T-helper 1 cell treated with Interleukin-12 subunit alpha and Interleukin-12 subunit beta and Interleukin-4 antibody, amounts not matched to agents 30 μg/mL and 1 μg/mL, for 36 hours (primary cell): Measurements from ENCODE around the gene DDX47.
"Not testable (repeated sequence)": the region's sequence is repeated elsewhere in the genome, so short reads cannot be mapped to it uniquely, and the experiment has no call there.

Experiments
- H3K27ac Mint-ChIP-seq: one replicate; pipeline ENCODE4 v1.8.0; 2021; ENCODE audit warnings: mild to moderate bottlenecking, mixed read lengths
- H3K27me3 Mint-ChIP-seq: one replicate; pipeline ENCODE4 v1.8.0; 2021; ENCODE audit warnings: low read depth, mixed read lengths
- H3K36me3 Mint-ChIP-seq: one replicate; pipeline ENCODE4 v1.8.0; 2021; ENCODE audit warnings: low read depth, mixed read lengths
- H3K4me1 Mint-ChIP-seq: one replicate; pipeline ENCODE4 v1.8.0; 2021; ENCODE audit warnings: low read depth, mixed read lengths
- H3K4me3 Mint-ChIP-seq: one replicate; pipeline ENCODE4 v1.8.0; 2021; ENCODE audit warnings: mild to moderate bottlenecking, moderate library complexity, mixed read lengths
- H3K9me3 Mint-ChIP-seq: one replicate; pipeline ENCODE4 v1.8.0; 2021; ENCODE audit warnings: mixed read lengths

Gene DDX47

GRCh38 chr12:12804432-12804886 is 8.7 kb upstream of the DDX47 start:
- Mint-ChIP-seq H3K9me3 (no peaks in the 10 kb centered on the region), H3K27ac (peak overlapping the region; percentile 9), H3K4me1 (peaks cover 49% of the 10 kb centered on the region), H3K27me3 (no peaks in the 10 kb centered on the region), H3K4me3 (no peak overlapping the region), H3K36me3 (peaks cover 9% of the 10 kb centered on the region)

DNA sequence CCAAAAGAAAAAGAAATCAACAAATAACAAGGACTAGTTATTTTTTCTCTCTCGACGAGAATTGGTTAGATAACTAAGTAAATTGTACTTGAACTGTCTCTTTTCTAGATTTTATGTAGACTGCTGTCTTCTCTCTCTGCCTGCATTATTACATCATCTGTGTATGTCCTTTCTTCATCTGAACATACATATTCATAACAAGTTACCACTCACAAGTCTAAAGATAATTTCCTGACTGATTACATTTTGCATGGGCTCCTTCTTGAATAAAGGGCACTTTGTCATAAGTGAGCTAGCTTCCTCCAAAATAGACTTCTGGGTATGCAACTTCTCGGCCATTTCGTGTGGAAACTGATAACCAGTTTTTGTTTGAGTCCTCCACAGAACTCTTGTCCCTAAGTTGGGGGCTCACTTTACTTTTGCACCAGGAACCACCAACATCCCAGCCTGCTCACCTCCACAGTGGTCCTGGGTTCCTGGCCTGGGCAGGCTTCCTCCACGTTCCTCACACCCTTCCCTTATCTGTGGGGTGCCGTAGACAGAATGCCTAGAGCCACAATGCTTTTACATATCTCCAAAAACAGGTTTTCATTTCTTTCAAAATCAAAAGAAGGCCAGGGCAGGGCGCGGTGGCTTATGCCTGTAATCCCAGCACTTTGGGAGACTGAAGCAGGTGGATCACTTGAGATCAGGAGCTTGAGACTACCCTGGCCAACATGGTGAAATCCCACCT is 6.2 kb upstream of the DDX47 start:
- H3K4me3 Mint-ChIP-seq: no peak overlapping the region
- H3K4me1 Mint-ChIP-seq: peaks cover 54% of the 10 kb centered on the region
- peak overlapping the region; percentile 74 for H3K27ac Mint-ChIP-seq
- no peaks in the 10 kb centered on the region for H3K27me3 Mint-ChIP-seq
- no peaks in the 10 kb centered on the region for H3K9me3 Mint-ChIP-seq
- peaks cover 4% of the 10 kb centered on the region for H3K36me3 Mint-ChIP-seq

DNA sequence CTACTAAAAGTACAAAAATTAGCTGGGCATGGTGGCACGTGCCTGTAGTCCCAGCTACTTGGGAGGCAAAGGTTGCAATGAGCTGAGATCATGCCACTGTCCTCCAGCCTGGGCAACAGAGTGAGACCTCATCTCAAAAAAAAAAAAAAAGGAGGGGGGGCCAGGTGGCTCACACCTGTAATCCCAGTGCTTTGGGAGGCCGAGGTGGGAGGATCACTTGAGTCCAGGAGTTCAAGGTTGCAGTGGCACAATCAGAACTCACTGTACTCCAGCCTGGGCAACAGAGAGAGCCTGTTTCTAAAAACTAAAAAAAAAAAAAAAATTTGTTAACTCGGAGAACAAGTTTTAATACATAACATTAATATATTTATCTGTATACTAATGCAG is 5.6 kb upstream of the DDX47 start:
- Mint-ChIP-seq H3K27ac (peak overlapping the region; percentile 74), H3K4me1 (peaks cover 50% of the 10 kb centered on the region)
- not testable (repeated sequence) for H3K9me3 Mint-ChIP-seq, H3K36me3 Mint-ChIP-seq, H3K4me3 Mint-ChIP-seq, H3K27me3 Mint-ChIP-seq

- no peaks in the 10 kb centered on the region for H3K9me3 Mint-ChIP-seq
- peak overlapping the region; percentile 99 for H3K27ac Mint-ChIP-seq
- peaks cover 5% of the 10 kb centered on the region for H3K36me3 Mint-ChIP-seq
- H3K27me3 Mint-ChIP-seq: no peaks in the 10 kb centered on the region
- peaks cover 52% of the 10 kb centered on the region for H3K4me1 Mint-ChIP-seq
- H3K4me3 Mint-ChIP-seq: peak overlapping the region; percentile 75
These were observed 5.0 kb upstream of the DDX47 start for GRCh38 chr12:12807970-12808702.

DNA sequence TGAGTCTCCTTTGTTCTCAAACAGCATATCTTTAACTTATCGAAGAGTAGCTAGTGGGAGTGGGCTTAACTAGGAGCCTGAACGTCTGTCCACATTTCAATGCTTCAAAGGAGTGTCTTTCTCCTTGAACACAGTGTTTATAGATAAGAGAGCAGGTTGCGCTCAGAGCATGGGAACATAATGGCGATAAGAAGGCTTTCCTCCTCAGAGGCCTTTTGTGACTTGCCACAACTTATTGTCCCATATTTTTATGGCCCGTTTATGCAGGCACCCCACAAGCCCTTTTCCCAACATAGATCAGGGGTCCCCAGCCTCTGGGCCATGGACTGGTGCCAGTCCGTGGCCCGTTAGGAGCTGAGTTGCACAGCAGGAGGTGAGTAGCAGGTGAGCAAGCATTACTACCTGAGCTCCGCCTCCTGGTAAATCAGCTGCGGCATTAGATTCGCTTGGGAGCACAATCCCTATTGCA is 2.6 kb upstream of the DDX47 start:
- no peak overlapping the region for H3K4me3 Mint-ChIP-seq
- H3K4me1 Mint-ChIP-seq: peaks cover 55% of the 10 kb centered on the region
- H3K27ac Mint-ChIP-seq: no peak overlapping the region

GRCh38 chr12:12811343-12811742 is 1.8 kb upstream of the DDX47 start:
- Mint-ChIP-seq H3K27me3 (no peaks in the 10 kb centered on the region), H3K27ac (no peak overlapping the region)

More for the DNA sequence above, 2.6 kb upstream of the DDX47 start:
- H3K9me3 Mint-ChIP-seq: no peaks in the 10 kb centered on the region
- no peaks in the 10 kb centered on the region for H3K27me3 Mint-ChIP-seq
- peaks cover 21% of the 10 kb centered on the region for H3K36me3 Mint-ChIP-seq

GRCh38 chr12:12812174-12812573 is 972 bp upstream of the DDX47 start:
- peaks cover 29% of the 10 kb centered on the region for H3K36me3 Mint-ChIP-seq
- H3K4me1 Mint-ChIP-seq: peaks cover 59% of the 10 kb centered on the region
- H3K27ac Mint-ChIP-seq: no peak overlapping the region
- H3K27me3 Mint-ChIP-seq: no peaks in the 10 kb centered on the region
- H3K9me3 Mint-ChIP-seq: no peaks in the 10 kb centered on the region
- no peak overlapping the region for H3K4me3 Mint-ChIP-seq

More at GRCh38 chr12:12811343-12811742, 1.8 kb upstream of the DDX47 start:
- Mint-ChIP-seq H3K4me1 (peaks cover 59% of the 10 kb centered on the region), H3K36me3 (peaks cover 28% of the 10 kb centered on the region), H3K4me3 (no peak overlapping the region), H3K9me3 (no peaks in the 10 kb centered on the region)

DNA sequence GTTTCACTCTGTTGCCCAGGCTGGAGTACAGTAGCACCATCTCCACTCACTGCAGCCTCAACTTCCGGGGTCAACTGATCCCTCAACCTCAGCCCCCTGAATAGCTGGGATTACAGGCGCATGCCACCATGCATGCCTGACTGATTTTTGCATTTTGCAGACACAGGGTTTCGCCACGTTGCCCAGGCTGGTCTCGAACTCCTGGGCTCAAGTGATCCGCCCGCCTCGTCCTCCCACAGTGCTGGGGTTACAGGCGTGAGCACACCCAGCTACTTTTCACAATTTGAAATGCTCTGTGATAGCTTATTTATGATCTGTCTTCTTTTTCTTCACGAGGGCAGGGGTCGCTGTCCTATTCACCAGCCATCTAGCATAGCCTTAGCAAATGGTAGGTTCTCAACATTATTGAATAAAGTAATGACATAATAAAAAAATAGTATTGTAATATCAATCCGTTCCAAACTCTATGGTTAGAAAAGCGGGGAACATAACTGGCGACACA is 477 bp upstream of the DDX47 start:
- Mint-ChIP-seq H3K4me3 (peak overlapping the region; percentile 92), H3K36me3 (peaks cover 29% of the 10 kb centered on the region), H3K9me3 (no peaks in the 10 kb centered on the region), H3K27me3 (no peaks in the 10 kb centered on the region), H3K4me1 (peaks cover 58% of the 10 kb centered on the region), H3K27ac (peak overlapping the region; percentile 92)

- Mint-ChIP-seq H3K36me3 (peaks cover 42% of the 10 kb centered on the region), H3K27ac (no peak overlapping the region), H3K4me3 (no peak overlapping the region), H3K9me3 (no peaks in the 10 kb centered on the region), H3K4me1 (peaks cover 44% of the 10 kb centered on the region), H3K27me3 (no peaks in the 10 kb centered on the region)
These were observed 4.5 kb downstream of the DDX47 start for GRCh38 chr12:12817616-12818015.

- H3K9me3 Mint-ChIP-seq: no peaks in the 10 kb centered on the region
- H3K27ac Mint-ChIP-seq: no peak overlapping the region
- H3K4me1 Mint-ChIP-seq: peaks cover 36% of the 10 kb centered on the region
- no peak overlapping the region for H3K4me3 Mint-ChIP-seq
- H3K27me3 Mint-ChIP-seq: no peaks in the 10 kb centered on the region
- peaks cover 44% of the 10 kb centered on the region for H3K36me3 Mint-ChIP-seq
These were observed 5.6 kb downstream of the DDX47 start for GRCh38 chr12:12818701-12819100.

DNA sequence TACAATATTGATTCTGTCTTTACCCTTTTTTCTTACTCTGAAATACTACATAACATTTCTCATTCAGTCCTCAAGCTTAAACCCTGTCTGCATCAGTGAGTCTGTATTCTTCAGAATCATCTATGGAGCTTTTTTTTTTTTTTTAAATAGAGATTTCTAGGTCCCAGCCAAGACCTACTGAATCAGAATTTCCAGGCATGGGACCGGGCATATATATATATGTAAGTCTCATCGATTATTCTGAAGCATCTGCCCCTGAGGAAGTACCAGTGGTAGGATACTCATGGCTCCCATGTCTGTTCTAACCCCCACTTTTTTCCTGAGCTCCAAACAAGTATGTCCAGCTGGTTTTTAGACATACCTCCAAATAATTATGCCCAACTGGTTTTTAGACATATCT is 6.1 kb downstream of the DDX47 start:
- H3K27me3 Mint-ChIP-seq: no peaks in the 10 kb centered on the region
- H3K36me3 Mint-ChIP-seq: peaks cover 44% of the 10 kb centered on the region
- H3K27ac Mint-ChIP-seq: no peak overlapping the region
- peaks cover 32% of the 10 kb centered on the region for H3K4me1 Mint-ChIP-seq
- H3K9me3 Mint-ChIP-seq: no peaks in the 10 kb centered on the region
- H3K4me3 Mint-ChIP-seq: no peak overlapping the region

DNA sequence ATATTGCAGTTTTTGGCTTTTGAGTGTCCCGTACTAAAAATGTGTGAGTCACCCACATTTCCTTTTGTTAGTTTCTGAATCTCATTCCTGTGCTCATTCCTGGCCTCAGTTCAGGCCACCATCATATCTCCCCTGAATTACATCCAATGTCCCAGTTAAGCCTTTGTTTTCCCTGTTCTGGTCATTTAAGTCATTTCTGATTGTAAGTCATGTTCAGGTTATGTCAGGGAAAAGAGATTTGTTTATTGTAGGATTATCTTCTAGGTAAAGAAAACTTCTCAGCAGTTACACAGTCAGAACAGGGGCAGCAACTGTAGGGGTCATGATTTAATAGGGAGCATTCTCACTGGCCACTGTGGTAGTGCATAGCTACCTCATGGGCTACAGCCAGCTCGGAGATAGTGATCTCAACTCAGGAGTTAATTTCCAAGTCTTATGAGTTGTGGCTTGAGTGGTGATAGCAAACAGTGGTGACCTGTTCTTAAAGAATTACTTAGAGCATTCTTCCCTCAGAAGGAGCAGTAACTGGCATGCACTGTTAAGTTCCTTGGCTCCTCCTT is 6.7 kb downstream of the DDX47 start:
- H3K36me3 Mint-ChIP-seq: peaks cover 43% of the 10 kb centered on the region
- no peaks in the 10 kb centered on the region for H3K9me3 Mint-ChIP-seq
- no peaks in the 10 kb centered on the region for H3K27me3 Mint-ChIP-seq
- H3K4me3 Mint-ChIP-seq: no peak overlapping the region
- peaks cover 27% of the 10 kb centered on the region for H3K4me1 Mint-ChIP-seq
- H3K27ac Mint-ChIP-seq: no peak overlapping the region

DNA sequence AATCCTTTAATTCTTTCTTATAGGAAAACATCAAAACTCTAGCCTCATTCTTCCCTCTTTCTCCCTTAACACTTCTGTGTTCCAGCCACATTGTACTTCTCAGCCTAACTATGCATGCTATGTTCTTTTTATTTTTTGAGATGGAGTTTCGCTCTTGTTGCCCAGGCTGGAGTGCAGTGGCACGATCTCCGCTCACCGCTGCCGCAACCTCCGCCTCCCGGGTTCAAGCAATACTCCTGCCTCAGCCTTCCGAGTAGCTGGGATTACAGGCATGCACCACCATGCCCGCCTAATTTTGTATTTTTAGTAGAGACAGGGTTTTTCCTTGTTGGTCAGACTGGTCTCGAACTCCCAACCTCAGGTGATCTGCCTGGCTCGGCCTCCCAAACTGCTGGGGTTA is 7.2 kb downstream of the DDX47 start:
- H3K27me3 Mint-ChIP-seq, H3K9me3 Mint-ChIP-seq, H3K27ac Mint-ChIP-seq, H3K4me3 Mint-ChIP-seq: not testable (repeated sequence)
- H3K4me1 Mint-ChIP-seq: peaks cover 25% of the 10 kb centered on the region
- H3K36me3 Mint-ChIP-seq: peaks cover 43% of the 10 kb centered on the region

DNA sequence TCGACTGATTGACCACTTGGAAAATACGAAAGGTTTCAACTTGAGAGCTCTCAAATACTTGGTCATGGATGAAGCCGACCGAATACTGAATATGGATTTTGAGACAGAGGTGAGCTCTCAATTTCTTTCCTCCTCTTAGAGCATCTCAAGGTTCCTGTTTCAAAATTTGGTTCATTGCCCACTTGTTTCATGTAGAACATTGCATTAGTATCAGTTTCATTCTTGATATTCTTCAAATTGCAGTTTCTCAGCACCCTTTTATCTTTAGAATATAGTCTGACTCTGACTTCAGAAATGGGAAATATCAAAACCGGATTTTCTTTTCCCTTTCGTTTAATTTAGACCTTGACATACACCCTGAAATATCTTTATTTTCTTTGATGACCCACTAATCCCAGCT is 8.8 kb downstream of the DDX47 start:
- Mint-ChIP-seq H3K4me3 (no peak overlapping the region), H3K4me1 (peaks cover 11% of the 10 kb centered on the region), H3K36me3 (peaks cover 42% of the 10 kb centered on the region), H3K27me3 (no peaks in the 10 kb centered on the region), H3K9me3 (no peaks in the 10 kb centered on the region), H3K27ac (no peak overlapping the region)

GRCh38 chr12:12822886-12823285 is 9.7 kb downstream of the DDX47 start:
- H3K4me1 Mint-ChIP-seq: peaks cover 11% of the 10 kb centered on the region
- no peaks in the 10 kb centered on the region for H3K27me3 Mint-ChIP-seq
- no peak overlapping the region for H3K27ac Mint-ChIP-seq

More at GRCh38 chr12:12822886-12823285, 9.7 kb downstream of the DDX47 start:
- H3K9me3 Mint-ChIP-seq: no peaks in the 10 kb centered on the region
- no peak overlapping the region for H3K4me3 Mint-ChIP-seq
- H3K36me3 Mint-ChIP-seq: peaks cover 48% of the 10 kb centered on the region
